CD4-positive, CD25-positive, alpha-beta regulatory T cell (primary cell): ENCODE data around the gene STPG1. TPM values are rescaled to one million over a fixed set of nuclear protein-coding genes. Genes with fewer than 3 reads are reported as not detected.

Source experiments
- ATAC-seq, 2 donors: fragments of 150-1000 bp; cut with Tn5 transposase; one replicate each; pipeline ENCODE4 v1.10.0; 2021; ENCODE audit warnings: low read depth in 2 of 2, moderate number of reproducible peaks in 2 of 2, moderate library complexity in 1 of 2
- DNase-seq, 3 donors: peaks; one replicate each; pipeline versions ENCODE4 v3.0.0 to v3.0.0-alpha.2; 2012 to 2022; ENCODE audit warnings: mixed read lengths in 1 of 3
- H3K27ac ChIP-seq: one replicate; pipeline ENCODE4 v1.7.0; 2013; ENCODE audit warnings: mild to moderate bottlenecking, low read length; ENCODE audit not compliant: insufficient read depth, poor library complexity, severe bottlenecking
- H3K27me3 ChIP-seq: one replicate; pipeline ENCODE4 v1.7.0; 2013; ENCODE audit warnings: low read length; ENCODE audit not compliant: control insufficient read depth, insufficient read depth
- H3K36me3 ChIP-seq: one replicate; pipeline ENCODE4 v1.7.0; 2013; ENCODE audit warnings: mild to moderate bottlenecking, low read length, moderate library complexity; ENCODE audit not compliant: control insufficient read depth, insufficient read depth
- H3K4me1 ChIP-seq: 2 replicates; pipeline ENCODE4 v1.7.0; 2013; ENCODE audit warnings: mild to moderate bottlenecking, low read length; ENCODE audit not compliant: insufficient read depth, control insufficient read depth, poor library complexity, severe bottlenecking
- H3K4me3 ChIP-seq: one replicate; pipeline ENCODE4 v1.7.0; 2013; ENCODE audit warnings: low read depth, mild to moderate bottlenecking, low read length, moderate library complexity
- H3K9me3 ChIP-seq, 2 experiments: 1 replicate in 1 of 2; 2 replicates in 1 of 2; pipeline ENCODE4 v1.7.0; 2013; ENCODE audit warnings: low read length in 2 of 2, mild to moderate bottlenecking in 1 of 2, moderate library complexity in 1 of 2; ENCODE audit not compliant: control insufficient read depth in 2 of 2
- H3K27ac Mint-ChIP-seq, 3 donors: one replicate each; pipeline ENCODE4 v1.8.0; 2020 to 2022; ENCODE audit warnings: mild to moderate bottlenecking in 3 of 3, mixed read lengths in 3 of 3, moderate library complexity in 2 of 3
- H3K27me3 Mint-ChIP-seq: one replicate; pipeline ENCODE4 v1.8.0; 2022; ENCODE audit warnings: mild to moderate bottlenecking, mixed read lengths
- H3K36me3 Mint-ChIP-seq: one replicate; pipeline ENCODE4 v1.8.0; 2020; ENCODE audit warnings: mixed read lengths
- H3K4me1 Mint-ChIP-seq, 4 donors: one replicate each; pipeline ENCODE4 v1.8.0; 2020 to 2022; ENCODE audit warnings: mixed read lengths in 4 of 4, mild to moderate bottlenecking in 1 of 4
- H3K4me3 Mint-ChIP-seq, 4 donors: one replicate each; pipeline ENCODE4 v1.8.0; 2020 to 2022; ENCODE audit warnings: mild to moderate bottlenecking in 4 of 4, mixed read lengths in 4 of 4, moderate library complexity in 3 of 4
- H3K9me3 Mint-ChIP-seq, 7 donors: one replicate each; pipeline ENCODE4 v1.8.0; 2020 to 2022; ENCODE audit warnings: mixed read lengths in 7 of 7, mild to moderate bottlenecking in 3 of 7, moderate library complexity in 2 of 7
- polyA plus RNA-seq, 4 donors: library from polyadenylated mRNA; unstranded; fragments of 300-500 nt; fragmentation: Illumina TruSeq; gene quantifications; one replicate each; pipeline ENCODE4 v1.2.3, GENCODE V29; 2021
- total RNA-seq: library from RNA; stranded (reverse); gene quantifications from one replicate; pipeline ENCODE4 v1.2.3, GENCODE V29; 2022

STPG1 gene
- total and polyA plus RNA-seq, 5 donors from 2014 or later, result 1.1 to 5.3 (median 3.4) TPM

GRCh38 chr1:24353292-24353891 lies 60.2 kb downstream of the STPG1 start:
- H3K4me3 ChIP-seq, result no peak overlapping the region
- H3K4me1 Mint-ChIP-seq, result peaks cover 0 to 23% (median 15%) of the 10 kb centered on the region in 4 donors
- no peak overlapping the region for H3K27ac Mint-ChIP-seq
- H3K9me3 ChIP-seq, result no peaks in the 10 kb centered on the region
- no peaks in the 10 kb centered on the region for H3K9me3 Mint-ChIP-seq
- no peaks in the 10 kb centered on the region for H3K36me3 ChIP-seq
- no peak overlapping the region for H3K4me3 Mint-ChIP-seq
- no peak for ATAC-seq
- H3K27ac ChIP-seq, result no peak overlapping the region
- H3K4me1 ChIP-seq, result no peaks in the 10 kb centered on the region
- no peaks in the 10 kb centered on the region for H3K27me3 ChIP-seq
- no peaks in the 10 kb centered on the region for H3K27me3 Mint-ChIP-seq
- no peak for DNase-seq
- peaks cover 10% of the 10 kb centered on the region for H3K36me3 Mint-ChIP-seq

GRCh38 chr1:24351918-24352627 lies 61.5 kb downstream of the STPG1 start:
- DNase-seq (peak in 1 of 3 donors; percentile 20), ATAC-seq (no peak)
- H3K27me3 ChIP-seq, result no peaks in the 10 kb centered on the region
- no peaks in the 10 kb centered on the region for H3K27me3 Mint-ChIP-seq
- no peaks in the 10 kb centered on the region for H3K4me1 ChIP-seq
- peak overlapping the region in 2 of 3 donors; percentile 67 to 83 for H3K27ac Mint-ChIP-seq
- peaks cover 0 to 23% (median 15%) of the 10 kb centered on the region in 4 donors for H3K4me1 Mint-ChIP-seq
- no peaks in the 10 kb centered on the region for H3K36me3 ChIP-seq
- H3K4me3 Mint-ChIP-seq, result peak overlapping the region in 1 of 4 donors; percentile 4
- no peak overlapping the region for H3K4me3 ChIP-seq
- H3K9me3 Mint-ChIP-seq, result no peaks in the 10 kb centered on the region
- no peak overlapping the region for H3K27ac ChIP-seq
- H3K9me3 ChIP-seq, result no peaks in the 10 kb centered on the region
- H3K36me3 Mint-ChIP-seq, result peaks cover 4% of the 10 kb centered on the region

GRCh38 chr1:24351247-24351646 lies 62.3 kb downstream of the STPG1 start:
- H3K4me3 Mint-ChIP-seq, result peak overlapping the region in 2 of 4 donors; percentile 17 to 66

GRCh38 chr1:24349891-24350290 lies 63.7 kb downstream of the STPG1 start:
- no peak for ATAC-seq
- Mint-ChIP-seq H3K27me3 (no peaks in the 10 kb centered on the region), H3K9me3 (no peaks in the 10 kb centered on the region), H3K27ac (peak overlapping the region in 1 of 3 donors; percentile 40), H3K4me1 (peaks cover 0 to 23% (median 15%) of the 10 kb centered on the region in 4 donors), H3K36me3 (peaks cover 4% of the 10 kb centered on the region), H3K4me3 (no peak overlapping the region)
- H3K36me3 ChIP-seq, result no peaks in the 10 kb centered on the region
- H3K4me1 ChIP-seq, result no peaks in the 10 kb centered on the region
- H3K27me3 ChIP-seq, result no peaks in the 10 kb centered on the region
- no peak overlapping the region for H3K27ac ChIP-seq
- no peaks in the 10 kb centered on the region for H3K9me3 ChIP-seq
- DNase-seq, result peak in 1 of 3 donors; percentile 34
- no peak overlapping the region for H3K4me3 ChIP-seq

More at GRCh38 chr1:24351247-24351646, 62.3 kb downstream of the STPG1 start:
- DNase-seq, result peak in 1 of 3 donors; percentile 55
- Mint-ChIP-seq H3K27ac (peak overlapping the region in 2 of 3 donors; percentile 80 to 83), H3K9me3 (no peaks in the 10 kb centered on the region), H3K4me1 (peaks cover 0 to 23% (median 15%) of the 10 kb centered on the region in 4 donors), H3K36me3 (peaks cover 4% of the 10 kb centered on the region), H3K27me3 (no peaks in the 10 kb centered on the region)
- H3K36me3 ChIP-seq, result no peaks in the 10 kb centered on the region
- no peak overlapping the region for H3K4me3 ChIP-seq
- H3K4me1 ChIP-seq, result no peaks in the 10 kb centered on the region
- H3K9me3 ChIP-seq, result no peaks in the 10 kb centered on the region
- H3K27ac ChIP-seq, result no peak overlapping the region
- no peaks in the 10 kb centered on the region for H3K27me3 ChIP-seq
- no peak for ATAC-seq

GRCh38 chr1:24348196-24348595 lies 65.4 kb downstream of the STPG1 start:
- Histone ChIP-seq H3K36me3 (no peaks in the 10 kb centered on the region), H3K4me1 (no peaks in the 10 kb centered on the region), H3K9me3 (no peaks in the 10 kb centered on the region), H3K4me3 (no peak overlapping the region), H3K27ac (no peak overlapping the region), H3K27me3 (no peaks in the 10 kb centered on the region)
- Mint-ChIP-seq H3K27ac (no peak overlapping the region), H3K36me3 (peaks cover 4% of the 10 kb centered on the region), H3K9me3 (no peaks in the 10 kb centered on the region), H3K27me3 (no peaks in the 10 kb centered on the region), H3K4me3 (no peak overlapping the region), H3K4me1 (peaks cover 0 to 23% (median 15%) of the 10 kb centered on the region in 4 donors)
- no peak for ATAC-seq
- DNase-seq, result no peak

- no peaks in the 10 kb centered on the region for H3K27me3 ChIP-seq
- no peak overlapping the region for H3K4me3 ChIP-seq
- no peaks in the 10 kb centered on the region for H3K9me3 Mint-ChIP-seq
- no peak for DNase-seq
- H3K36me3 ChIP-seq, result no peaks in the 10 kb centered on the region
- no peaks in the 10 kb centered on the region for H3K9me3 ChIP-seq
- H3K27ac ChIP-seq, result no peak overlapping the region
- peaks cover 4% of the 10 kb centered on the region for H3K36me3 Mint-ChIP-seq
- H3K4me1 Mint-ChIP-seq, result peaks cover 0 to 21% (median 12%) of the 10 kb centered on the region in 4 donors
- no peak for ATAC-seq
- no peaks in the 10 kb centered on the region for H3K4me1 ChIP-seq
- H3K27me3 Mint-ChIP-seq, result no peaks in the 10 kb centered on the region
- no peak overlapping the region for H3K4me3 Mint-ChIP-seq
- H3K27ac Mint-ChIP-seq, result no peak overlapping the region
These were observed 66.2 kb downstream of the STPG1 start for GRCh38 chr1:24347159-24347934.

- peaks cover 4% of the 10 kb centered on the region for H3K36me3 Mint-ChIP-seq
- no peak for DNase-seq
- no peaks in the 10 kb centered on the region for H3K4me1 ChIP-seq
- no peaks in the 10 kb centered on the region for H3K9me3 ChIP-seq
- no peak overlapping the region for H3K27ac ChIP-seq
- H3K4me1 Mint-ChIP-seq, result peaks cover 0 to 6% (median 4%) of the 10 kb centered on the region in 4 donors
- ATAC-seq, result no peak
- H3K36me3 ChIP-seq, result no peaks in the 10 kb centered on the region
- no peaks in the 10 kb centered on the region for H3K9me3 Mint-ChIP-seq
- no peak overlapping the region for H3K4me3 ChIP-seq
- H3K27me3 Mint-ChIP-seq, result no peaks in the 10 kb centered on the region
- H3K4me3 Mint-ChIP-seq, result no peak overlapping the region
- no peak overlapping the region for H3K27ac Mint-ChIP-seq
- H3K27me3 ChIP-seq, result no peaks in the 10 kb centered on the region
These were observed 68.2 kb downstream of the STPG1 start for GRCh38 chr1:24345334-24345733.
